SW 1271 (cell line): ENCODE data around the gene RBMX.
A peak's percentile ranks its signal among the peaks of the same experiment; 100 is the strongest.
"Not testable (repeated sequence)": the region's sequence is repeated elsewhere in the genome, so short reads cannot be mapped to it uniquely, and the experiment has no call there.

Experiments
- DNase-seq, 2 experiments: peaks; one replicate each; lab custom pipeline; 2025; lab: John Stamatoyannopoulos, UW

RBMX gene

DNA sequence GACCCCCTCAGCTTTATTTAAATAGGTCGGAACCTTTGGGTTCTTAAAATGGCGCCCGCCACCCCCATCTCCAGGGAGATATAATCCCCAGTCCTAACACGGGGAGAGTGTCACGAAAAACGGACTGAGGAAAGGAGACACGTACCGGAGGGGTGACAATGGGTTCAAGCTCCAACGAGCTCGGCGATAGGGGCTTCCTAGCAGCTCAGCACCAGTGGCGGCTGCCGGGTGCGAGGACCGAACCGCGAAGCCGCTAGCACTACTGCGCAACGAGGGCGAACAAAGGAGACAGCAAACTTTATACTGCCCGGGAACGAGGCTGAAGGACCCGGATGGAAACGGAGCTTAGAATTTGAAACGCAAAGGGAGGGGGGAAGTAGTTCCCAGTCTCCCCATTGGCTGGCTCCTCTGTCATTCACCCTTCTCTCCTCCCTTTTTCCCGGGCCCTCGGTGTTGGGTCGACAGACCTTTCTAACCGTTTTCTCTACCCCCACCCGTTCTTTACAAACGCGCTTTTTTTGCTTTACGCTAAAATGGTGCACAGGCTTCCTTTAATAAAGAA, at the start of gene RBMX:
Gene RBMX (minus strand): TSS at position 274 of the 562 bp plus-strand sequence. CDS start 1,298 bp downstream, outside the sequence.
- DNase-seq, result peak; percentile 76 to 91

DNA sequence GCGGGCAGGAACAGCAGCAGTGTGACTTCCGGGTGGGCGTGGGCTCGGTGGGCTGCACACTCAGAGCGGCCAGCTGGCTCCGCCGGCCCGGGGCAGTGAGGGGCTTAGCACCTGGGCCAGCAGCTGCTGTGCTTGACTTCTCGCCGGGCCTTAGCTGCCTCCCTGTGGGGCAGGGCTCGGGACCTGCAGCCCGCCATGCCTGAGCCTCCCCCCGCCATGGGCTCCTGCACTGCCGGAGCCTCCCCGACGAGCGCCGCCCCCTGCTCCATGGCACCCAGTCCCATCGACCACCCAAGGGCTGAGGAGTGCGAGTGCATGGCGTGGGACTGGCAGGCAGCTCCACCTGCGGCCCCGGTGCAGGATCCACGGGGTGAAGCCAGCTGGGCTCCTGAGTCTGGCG, 40.9 kb upstream of the RBMX start:
- DNase-seq, result not testable (repeated sequence)

DNA sequence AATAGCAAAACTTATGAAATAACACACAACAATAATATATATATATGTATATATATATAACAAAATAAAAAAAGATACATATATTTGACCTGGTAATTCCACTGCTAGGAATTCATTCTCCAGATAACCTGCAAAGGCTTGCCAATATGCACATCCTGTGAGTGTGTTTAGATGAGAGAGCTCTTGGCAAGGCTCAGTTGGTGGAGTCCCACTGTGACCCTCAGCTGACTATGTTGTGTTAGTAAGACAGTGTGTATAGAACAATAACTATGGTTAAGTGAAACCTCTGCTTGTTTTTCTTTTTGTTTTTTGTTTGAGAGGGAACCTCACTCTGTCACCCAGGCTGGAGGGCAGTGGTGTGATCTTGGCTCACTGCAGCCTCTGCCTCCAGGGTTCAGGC, 39.5 kb upstream of the RBMX start:
- no peak for DNase-seq

DNA sequence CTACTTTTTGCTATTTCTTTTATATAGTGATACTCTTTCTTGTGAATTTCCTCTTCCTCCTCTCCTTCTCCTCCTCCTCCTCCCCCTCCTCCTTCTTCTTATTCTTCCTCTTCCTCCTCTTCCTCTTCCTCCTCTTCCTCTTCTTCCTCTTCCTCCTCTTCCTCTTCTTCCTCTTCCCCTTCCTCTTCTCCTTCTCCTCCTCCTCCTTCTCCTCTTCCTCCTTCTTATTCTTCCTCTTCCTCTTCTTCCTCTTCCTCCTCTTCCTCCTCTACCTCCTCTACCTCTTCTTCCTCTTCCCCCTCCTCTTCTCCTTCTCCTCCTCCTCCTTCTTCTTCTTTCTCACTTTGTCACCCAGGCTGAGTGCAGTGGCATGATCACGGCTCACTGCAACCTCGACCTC, 36.3 kb upstream of the RBMX start:
- DNase-seq, result no peak

DNA sequence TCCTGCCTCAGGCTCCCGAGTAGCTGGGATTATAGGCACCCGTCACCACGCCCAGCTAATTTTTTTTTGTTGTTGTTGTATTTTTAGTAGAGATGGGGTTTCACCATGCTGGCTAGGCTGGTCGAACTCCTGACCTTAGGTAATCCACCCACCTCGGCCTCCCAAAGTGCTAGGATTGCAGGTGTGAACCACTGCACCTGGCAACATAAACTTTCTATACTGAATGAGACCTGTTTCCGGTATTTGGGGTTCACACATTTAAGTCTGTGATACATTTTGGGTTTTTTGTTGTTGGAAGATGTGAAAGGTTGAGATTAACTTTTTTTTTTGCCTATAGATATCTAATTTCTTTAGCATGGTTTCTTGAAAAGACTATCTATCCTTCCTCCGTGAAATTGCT, 31.1 kb upstream of the RBMX start:
- DNase-seq, result not testable (repeated sequence)

DNA sequence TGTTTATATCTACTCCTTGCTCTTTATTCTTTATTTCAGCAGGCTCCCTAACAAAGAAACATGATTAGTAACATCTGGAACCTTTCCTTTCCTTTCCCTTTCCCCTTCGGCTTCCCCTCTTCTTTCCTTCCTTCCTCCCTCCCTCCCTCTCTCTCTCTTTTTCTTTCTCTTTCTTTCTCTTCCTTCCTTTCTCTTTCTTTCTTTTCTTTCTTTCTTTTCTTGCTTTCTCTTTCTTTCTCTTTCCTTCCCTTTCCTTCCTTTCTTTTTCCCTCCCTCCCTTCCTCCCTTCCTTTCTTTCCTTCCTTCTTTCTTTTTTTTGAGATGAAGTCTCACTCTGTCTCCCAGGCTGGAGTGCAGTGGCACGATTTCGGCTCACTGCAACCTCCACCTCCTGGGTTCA, 30.7 kb upstream of the RBMX start:
- no peak for DNase-seq

DNA sequence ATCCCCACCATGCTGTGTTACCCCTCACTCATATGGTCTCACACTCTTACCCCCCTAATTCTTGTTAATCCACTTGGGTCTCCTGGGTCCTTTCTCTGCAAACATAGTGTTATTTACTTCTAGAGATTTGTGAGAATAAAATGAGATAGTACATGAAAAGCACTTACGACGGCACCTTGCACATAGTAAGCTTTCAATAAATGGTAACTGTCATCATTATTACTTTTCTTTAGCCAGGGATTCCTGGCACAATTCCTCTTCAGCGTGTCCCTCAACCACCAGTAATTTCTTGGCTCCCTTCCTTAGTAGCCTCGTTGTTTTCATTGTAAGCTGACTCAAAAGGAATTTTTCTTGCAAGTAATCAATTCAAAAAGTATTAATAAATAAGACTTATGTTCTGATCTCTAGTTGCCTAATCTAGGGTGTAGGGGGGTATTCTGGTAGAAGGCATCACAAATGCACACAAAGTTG, 30.1 kb upstream of the RBMX start:
- no peak for DNase-seq

DNA sequence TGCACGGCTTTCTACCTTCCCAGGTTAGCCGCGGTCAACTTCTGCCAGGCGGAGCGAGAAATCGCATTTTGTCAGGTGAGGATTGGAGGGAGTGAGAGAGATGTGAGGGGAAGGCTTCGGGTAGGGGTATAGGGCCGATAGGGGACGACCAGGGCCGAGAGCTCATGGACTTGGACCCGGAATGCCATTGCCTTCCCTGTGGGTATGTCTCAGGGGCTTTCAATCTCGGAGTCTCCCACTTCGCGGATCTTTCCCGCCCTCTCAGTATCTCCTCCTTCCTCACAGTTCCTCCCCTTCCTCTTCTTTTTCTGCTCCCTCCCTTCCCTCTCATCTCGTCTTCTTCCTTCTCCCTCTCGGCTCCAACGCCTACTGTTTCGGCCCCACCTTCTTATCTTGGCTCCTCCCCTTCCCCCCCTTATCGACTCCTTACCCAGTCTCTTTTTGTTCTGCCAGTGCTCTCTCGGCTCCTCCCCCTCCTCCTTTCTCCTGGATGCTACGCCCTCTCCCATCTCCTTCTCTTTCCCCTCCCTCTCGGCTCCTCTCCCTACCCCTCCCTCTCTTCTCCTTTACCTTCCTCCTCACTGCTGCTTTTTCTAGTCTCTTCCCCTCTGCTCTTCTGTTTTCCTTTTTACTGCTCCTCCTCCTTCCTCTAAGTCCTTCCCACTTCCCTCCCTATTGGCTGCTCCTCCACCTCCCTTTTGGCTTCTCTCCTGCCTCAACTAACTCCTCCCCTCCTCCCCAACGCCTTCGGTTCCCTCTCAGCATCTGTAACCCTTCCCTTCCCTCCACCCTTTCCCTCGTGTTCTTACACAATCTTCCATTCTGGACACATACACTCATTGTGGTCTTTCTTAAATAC, 29.4 kb upstream of the RBMX start:
- peak; percentile 65 to 97 for DNase-seq

DNA sequence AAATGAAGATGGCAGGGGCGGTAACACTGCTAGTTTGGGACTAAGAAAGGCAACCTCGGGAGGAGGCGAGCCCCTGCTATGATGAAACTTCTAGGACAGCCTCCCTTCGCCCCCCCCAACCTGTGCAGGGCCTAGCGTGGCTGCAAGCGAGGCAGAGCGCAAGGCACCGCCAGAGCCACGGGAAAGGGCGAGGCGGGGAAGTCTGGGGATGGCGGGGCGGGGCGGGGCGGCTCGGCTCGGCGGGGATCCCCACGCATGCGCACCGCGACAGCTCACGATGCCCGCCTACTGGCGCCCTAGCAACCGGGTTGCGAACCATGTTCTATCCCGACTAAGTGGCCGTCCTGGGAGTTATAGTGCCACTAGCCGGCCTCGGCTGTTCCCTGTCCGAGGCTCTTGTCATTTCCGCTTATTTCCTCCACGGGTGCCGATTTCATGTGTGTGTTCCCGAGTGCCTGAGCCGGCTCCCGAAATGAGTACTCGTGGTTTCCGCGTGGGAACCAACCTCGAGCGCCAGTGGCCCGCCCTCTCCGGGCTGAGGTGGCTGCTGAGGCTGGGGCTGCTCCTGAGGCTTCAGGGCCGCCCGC, 28.7 kb upstream of the RBMX start:
- peak; percentile 49 to 73 for DNase-seq

DNA sequence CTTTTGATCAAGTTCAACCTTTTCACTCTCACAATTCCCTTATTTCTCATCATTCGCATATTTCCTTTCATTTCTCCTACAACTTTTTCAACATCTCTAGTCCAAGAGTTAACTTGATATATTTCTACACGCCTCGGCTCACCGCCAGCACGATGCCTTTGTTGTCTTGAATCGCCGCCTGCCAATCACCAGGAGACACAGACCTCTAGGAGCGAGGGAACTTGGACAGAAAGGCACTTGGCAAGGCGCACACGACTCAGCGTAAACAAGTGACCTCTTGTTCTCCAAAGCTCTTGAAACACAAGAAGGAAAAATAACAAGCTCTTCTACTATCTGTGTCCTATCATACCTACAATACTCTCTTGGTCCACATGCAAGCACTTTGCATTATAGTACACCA, 27.1 kb upstream of the RBMX start:
- no peak for DNase-seq

DNA sequence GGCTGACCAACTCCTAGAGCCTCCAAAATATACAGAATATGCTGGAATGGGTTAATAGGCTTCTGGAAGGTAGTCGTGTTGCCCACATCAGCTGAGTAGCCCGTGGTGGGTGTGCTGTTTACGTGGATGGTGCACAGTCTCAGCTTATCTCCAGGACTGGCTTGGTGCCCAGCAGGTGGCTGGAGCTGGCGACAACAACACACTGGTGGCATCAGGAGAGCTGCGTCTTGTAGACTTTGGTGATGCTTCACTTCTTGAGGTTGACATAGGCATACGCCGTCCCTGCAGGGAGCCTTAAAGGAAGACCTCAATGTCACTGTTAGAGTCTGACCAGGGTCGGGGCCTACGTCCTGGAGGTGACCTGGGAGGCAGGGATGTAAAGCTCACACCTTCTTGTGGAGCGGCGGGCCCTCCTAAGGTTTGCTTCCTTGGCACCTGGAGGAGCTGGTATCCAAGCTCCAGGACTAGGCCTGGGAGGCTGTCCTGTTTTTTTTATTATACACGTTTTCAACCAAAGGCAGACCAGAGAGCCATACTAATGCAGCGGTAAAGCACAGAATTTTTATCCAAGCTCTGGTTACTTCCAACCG, 26.5 kb upstream of the RBMX start:
- no peak for DNase-seq

DNA sequence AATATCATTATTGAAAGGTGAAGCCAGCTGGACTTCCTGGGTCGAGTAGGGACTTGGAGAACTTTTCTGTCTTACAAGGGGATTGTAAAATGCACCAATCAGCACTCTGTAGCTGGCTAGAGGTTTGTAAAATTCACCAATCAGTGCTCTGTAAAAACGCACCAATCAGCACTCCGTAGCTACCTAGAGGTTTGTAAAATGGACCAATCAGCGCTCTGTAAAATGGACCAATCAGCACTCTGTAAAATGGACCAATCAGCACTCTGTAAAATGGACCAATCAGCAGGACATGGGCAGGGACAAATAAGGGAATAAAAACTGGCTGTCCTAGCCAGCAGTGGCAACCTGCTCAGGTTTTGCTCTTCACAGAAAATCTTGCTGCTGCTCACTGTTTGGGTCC, 23.5 kb upstream of the RBMX start:
- not testable (repeated sequence) for DNase-seq

DNA sequence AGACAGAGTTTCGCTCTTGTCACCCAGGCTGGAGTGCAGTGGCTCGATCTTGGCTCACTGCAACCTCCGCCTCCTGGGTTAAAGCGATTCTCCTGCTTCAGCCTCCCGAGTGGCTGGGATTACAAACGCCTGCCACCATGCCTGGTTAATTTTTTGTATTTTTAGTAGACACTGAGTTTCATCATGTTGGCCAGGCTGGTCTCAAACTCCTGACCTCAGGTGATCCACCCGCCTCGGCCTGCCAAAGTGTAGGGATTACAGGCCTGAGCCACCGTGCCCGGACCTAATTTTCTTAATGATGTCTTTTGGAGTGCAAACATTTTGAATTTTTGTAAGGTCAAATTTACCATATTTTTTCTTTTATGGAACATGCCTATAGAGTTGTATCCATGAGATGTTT, 19.5 kb upstream of the RBMX start:
- not testable (repeated sequence) for DNase-seq

DNA sequence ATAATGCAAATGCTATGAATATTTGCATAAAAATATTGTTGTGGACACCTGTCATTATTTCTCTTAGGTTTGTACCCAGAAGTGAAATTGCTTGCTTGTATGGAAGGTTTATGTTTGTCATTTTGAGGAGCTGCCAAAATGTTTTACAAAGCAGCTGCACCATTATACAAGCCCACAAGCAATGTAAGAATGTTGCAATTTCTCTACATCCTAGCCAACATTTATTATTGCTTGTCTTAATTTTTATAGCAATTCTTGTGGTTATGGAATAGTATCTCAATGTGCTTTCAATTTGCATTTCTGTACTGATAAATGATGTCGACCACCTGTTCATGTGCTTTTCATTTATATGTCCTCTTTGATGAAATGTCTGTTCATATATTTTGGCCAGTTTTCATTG, 18.7 kb upstream of the RBMX start:
- DNase-seq, result no peak

DNA sequence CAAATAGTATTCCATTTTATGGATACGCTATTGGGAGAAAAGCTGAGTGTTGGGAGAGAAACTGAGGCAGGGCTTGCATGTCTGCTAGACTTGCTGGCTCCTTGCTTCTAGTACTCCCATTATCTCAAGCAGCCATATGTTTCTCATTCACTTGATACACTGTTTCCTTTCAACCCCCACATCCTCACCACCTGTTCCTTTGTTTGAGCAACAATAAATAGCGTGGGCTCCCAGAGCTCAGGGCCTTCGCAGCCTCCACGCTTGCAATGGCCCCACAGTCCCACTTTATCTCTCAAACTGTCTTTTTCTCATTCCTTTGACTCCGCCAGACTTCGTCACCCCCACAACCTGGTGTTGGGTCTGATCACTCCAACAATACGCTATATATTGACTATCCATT, 18.2 kb upstream of the RBMX start:
- DNase-seq, result not testable (repeated sequence)

DNA sequence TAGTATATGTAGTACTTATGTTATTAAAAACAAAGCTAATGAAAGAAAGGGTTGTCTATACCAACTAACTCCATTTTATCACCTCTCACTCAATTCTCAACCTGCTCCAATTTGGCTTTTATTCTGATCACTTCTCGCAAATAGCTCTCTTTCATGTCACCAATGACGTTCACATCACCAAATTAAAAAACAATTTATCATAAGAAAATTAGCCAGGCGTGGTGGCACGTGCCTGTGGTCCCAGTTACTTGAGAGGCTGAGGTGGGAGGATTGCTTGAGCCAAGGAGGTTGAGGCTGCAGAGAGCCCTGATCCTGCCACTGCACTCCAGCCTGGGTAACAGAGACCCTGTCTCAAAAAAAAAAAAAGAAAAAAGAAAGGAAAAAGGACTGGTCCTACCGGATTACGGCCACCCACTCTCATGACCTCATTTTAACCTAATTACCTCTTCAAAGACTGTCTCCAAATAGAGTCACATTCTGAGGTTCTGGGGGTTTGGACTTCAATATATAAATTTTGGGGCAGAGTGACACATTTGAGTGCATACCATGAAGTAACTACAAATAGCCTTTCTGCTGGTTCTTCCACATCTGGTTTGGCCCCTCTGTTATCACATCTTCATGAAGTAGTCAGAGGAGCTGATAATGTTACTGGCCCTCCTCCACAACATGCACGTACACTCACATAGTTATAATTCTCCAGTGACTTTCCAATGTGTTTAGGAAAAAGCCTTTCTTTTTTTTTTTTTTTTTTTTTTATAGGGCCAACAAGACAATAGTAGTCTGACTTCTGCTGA, 15.8 kb upstream of the RBMX start:
- DNase-seq, result no peak

DNA sequence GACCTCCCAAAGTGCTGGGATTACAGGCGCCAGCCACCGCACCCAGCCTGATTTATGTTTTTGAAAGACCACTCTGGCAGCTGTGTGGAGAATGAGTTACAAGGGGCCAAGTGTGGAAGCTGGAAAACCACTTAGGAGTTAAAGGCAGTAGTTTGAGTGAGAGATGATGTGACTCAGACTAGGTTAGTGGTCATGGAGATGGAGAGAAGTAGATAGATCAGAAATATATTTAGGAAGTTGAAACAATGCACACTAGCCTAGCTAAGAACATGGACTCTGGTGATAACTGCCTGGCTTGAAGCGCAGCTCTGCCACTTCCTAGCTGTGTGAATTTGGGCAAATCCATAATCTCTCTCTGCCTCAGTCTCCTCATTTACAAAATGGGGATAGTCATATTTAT, 11.9 kb upstream of the RBMX start:
- DNase-seq, result no peak

DNA sequence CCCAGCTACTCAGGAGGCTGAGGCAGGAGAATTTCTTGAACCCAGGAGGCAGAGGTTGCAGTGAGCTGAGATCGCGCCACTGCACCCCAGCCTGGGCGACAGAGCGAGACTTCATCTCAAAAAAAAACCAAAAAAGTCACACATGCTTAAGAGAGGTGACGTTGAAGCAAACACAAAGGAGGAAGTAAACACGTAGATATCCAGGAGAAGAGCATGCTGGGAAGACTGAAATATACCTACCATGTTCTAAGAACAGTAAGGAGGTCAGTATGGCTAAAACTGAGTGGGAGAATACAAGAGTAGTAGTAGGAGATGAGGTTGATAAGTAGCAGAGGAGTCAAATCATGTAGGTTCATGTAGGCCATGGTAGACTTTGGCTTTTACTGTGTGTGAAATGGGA, 10.1 kb upstream of the RBMX start:
- DNase-seq, result not testable (repeated sequence)

DNA sequence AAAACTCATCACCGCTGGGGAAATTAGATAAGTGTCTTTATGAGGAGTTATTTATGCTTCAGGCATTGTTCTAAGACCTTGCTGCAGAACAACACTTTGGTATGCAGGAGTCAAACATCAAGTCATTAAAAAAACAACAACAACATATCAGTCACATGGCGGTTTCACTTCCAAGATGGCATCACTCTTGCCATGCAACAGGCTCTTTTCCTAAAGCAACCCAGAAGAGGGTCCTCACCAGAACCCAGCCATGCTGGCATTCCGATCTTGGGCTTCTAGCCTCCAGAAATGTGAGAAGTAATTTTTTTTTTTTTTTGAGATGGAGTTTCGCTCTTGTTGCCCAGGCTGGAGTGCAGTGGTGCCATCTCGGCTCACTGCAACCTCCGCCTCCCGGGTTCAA, 8.7 kb upstream of the RBMX start:
- no peak for DNase-seq

DNA sequence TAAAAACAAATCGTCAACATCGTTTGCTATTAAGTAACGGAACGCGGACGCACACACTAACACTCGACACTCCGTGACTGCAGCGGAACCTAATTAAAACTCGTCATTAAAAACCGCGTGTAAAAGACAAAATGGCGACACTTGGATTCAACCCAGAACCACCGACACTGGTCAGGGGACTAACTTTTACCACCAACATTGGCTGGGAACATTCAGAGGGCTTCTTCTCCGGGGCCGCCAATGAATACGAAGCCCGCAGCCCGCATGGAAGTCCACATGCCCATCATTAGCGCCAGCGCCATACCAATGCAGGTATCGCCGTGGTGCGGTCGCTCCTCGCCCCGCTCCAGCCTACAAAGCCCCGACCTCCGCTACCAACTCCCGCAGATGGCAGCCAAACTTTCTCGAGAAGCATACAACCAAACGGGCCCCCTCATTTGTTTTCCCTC, 498 bp downstream of the RBMX start:
- DNase-seq, result no peak

DNA sequence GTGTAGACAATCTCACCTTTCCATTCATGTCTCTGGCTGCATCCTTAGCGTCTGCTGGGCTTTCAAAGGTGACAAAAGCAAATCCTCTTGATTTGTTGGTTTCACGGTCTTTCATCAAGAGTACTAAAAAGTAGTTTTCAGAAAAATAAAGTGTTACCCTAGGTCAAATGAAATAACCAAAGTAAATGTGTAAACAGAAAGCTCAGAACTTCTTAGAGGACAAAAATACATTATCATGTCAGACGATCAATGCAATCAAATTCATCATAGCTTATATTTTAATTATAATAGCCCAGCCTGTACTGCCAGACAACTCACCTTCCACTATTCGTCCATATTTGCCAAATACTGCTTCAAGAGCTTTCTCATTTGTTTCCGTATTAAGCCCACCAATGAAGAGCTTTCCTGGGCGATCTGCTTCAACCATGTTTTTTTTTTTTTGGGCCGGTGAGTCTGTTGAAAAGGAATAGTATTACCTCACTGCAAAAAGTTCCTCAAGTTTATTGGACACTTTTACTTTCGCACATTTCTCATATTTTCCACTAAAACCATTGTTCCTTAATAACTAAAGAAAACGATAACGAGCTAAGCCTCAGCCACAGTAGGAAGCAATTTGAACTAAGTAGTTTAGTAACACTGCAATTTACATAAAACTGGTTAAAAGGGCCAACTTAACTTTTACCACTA, 1.4 kb downstream of the RBMX start:
- DNase-seq, result peak in 1 of 2 experiments; percentile 2
